Activated T-helper 1 cell treated with anti-CD3 and anti-CD28 coated beads, Interleukin-12 subunit alpha, Interleukin-12 subunit beta, Interleukin-2, Interleukin-4 antibody, amounts not matched to agents 30 ng/mL and 10 ng/mL and 1 ng/mL, durations not matched to agents 14 hours and 24 hours and 36 hours (primary cell): ENCODE measurements around the gene RPS6KB2. TPM values are rescaled to one million over a fixed set of nuclear protein-coding genes. Genes with fewer than 3 reads are reported as not detected.

Source experiments
- DNase-seq: peaks from one replicate; pipeline ENCODE4 v3.0.0; 2021; ENCODE audit warnings: low spot score
- H3K27ac Mint-ChIP-seq: one replicate; pipeline ENCODE4 v1.8.0; 2021; ENCODE audit warnings: mild to moderate bottlenecking, mixed read lengths
- H3K27me3 Mint-ChIP-seq: one replicate; pipeline ENCODE4 v1.8.0; 2022; ENCODE audit warnings: mild to moderate bottlenecking, moderate library complexity, mixed read lengths; ENCODE audit not compliant: insufficient read depth
- H3K36me3 Mint-ChIP-seq: one replicate; pipeline ENCODE4 v1.8.0; 2021; ENCODE audit warnings: low read depth, mixed read lengths
- H3K4me1 Mint-ChIP-seq: one replicate; pipeline ENCODE4 v1.8.0; 2021; ENCODE audit warnings: low read depth, mixed read lengths
- H3K4me3 Mint-ChIP-seq: one replicate; pipeline ENCODE4 v1.8.0; 2021; ENCODE audit warnings: mild to moderate bottlenecking, moderate library complexity, mixed read lengths
- H3K9me3 Mint-ChIP-seq: one replicate; pipeline ENCODE4 v1.8.0; 2021; ENCODE audit warnings: mixed read lengths
- intact Hi-C: fragments of 100-400 bp; cut with micrococcal nuclease; formaldehyde crosslinking; loops from one replicate; pipeline ENCODE4 v1.15.1; 2024
- total RNA-seq: library from RNA; stranded (reverse); gene quantifications from 2 replicates; pipeline ENCODE4 v1.2.3, GENCODE V29; 2022

The RPS6KB2 gene
- total RNA-seq, 1 donor from 2014 or later: 84.1 TPM

DNA sequence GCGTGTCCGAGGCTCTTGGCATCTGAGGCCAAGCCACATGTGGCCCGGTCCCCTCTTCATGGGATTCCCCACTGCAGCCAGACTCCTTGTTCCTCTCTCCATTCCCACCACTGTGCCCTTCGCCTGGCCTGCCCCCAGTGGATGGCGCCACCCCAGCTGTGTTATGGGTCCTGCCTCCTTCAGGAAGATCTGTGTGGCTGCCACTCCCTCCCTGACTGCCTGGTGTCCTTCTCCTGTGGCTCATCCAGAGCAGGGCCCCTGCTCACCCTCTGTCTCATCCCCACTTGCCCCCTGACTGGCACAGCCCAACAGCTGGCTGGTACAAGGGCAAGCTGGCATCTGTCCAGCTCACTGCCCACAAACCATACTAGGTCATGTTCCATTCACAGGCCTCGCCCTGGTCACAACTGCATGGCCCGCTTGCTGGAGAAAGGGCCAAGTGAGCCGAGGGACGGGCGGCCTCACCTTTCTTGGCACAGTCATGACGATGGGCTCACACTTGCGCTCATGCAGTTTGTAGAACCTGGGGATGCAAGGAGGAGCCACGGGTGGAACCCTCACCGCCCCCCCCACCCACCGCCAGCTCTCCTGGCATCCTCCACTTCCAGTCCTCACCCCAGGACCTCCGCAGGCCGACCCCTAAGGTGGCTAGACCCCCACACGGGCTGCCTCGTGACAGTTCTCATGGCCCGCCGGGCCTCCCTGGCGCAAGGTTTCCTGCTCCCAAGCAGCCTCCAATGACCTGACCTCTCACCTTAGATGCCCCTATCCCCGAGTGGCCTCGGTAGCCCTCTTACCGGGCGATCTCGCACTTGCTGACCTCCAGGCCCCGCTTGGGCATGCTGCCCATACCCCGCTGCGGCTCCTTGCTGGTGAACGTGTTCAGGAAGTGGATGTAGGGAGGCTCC, 11.3 kb downstream of the RPS6KB2 start:
- peak overlapping the region; percentile 90 for H3K4me3 Mint-ChIP-seq
- peak overlapping the region; percentile 97 for H3K27ac Mint-ChIP-seq
- no peaks in the 10 kb centered on the region for H3K27me3 Mint-ChIP-seq
- DNase-seq: peak; percentile 31
- H3K36me3 Mint-ChIP-seq: peaks cover 21% of the 10 kb centered on the region
- H3K4me1 Mint-ChIP-seq: peaks cover 33% of the 10 kb centered on the region
- intact Hi-C loops: loop anchor here (2.0 kb wide), 2 partner anchors 19 to 29 kb away; partner anchors contain the start of gene TMEM134
- H3K9me3 Mint-ChIP-seq: no peaks in the 10 kb centered on the region

DNA sequence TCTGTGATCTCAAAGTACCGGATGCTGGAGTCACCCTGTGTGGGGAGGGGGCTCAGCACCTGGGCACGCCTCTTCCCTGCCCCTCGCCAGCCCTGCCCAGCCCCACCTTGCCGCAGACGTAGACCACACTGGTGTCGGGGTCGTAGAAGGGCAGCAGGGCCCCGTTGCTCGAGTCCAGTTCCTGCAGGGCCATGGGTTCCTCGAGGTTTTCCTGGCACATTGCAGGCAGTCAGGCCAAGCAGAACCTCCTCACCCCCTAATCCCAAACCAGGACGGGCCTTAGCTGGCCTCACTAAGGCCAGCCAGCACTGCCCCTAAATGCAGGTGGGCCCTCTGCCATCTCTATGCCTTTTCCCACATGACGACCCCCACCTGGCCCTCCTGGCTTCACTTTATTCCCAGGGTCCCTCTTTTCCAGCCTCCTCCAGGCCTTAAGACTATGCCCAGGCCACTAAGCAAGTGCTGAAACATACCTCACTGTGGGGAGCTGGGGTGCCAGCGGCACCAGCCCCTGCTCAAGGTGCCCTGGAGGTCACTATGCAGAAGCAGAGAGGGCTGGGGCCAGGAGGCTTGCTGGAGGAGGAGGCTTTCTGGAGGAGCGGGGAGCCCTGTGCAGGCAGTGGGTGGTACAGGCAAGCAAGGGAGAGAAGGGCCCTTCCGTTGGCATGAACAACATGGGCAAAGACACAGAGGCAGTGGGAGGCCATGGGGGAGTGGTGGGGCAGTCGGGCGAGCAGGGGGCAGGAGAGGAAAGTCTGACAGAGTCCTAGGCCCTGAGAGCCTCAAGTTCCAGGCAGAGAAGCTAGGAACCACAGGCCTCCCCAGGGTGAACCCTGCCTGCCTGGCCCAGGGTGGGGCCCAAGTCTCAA, 12.2 kb downstream of the RPS6KB2 start:
- DNase-seq: no peak
- peak overlapping the region; percentile 97 for H3K27ac Mint-ChIP-seq
- H3K9me3 Mint-ChIP-seq: no peaks in the 10 kb centered on the region
- H3K4me1 Mint-ChIP-seq: peaks cover 39% of the 10 kb centered on the region
- H3K4me3 Mint-ChIP-seq: peak overlapping the region; percentile 90
- intact Hi-C loops: no loop called here
- no peaks in the 10 kb centered on the region for H3K27me3 Mint-ChIP-seq
- H3K36me3 Mint-ChIP-seq: peaks cover 17% of the 10 kb centered on the region

DNA sequence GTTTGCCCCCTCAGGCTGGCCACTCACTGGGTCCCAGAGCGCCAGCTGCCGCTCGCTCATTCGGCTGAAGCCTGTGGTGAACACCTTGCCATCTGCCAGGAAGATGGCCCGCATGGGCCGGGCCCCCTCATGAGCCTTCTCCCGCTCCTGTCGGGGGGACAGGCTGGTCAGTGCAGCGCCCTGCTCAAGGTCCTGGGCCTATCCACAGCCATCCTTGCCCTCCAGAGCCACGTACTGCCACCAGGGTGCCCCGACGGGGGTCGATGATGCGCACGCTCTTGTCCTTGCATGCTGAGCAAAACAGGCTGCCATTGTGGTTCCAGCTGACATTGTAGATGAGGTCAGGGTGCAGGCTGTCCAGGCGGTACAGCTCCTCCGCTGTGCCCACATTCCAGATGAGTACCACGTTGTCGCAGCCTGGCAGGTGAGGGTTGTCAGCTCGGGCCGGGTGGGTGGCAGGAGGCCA, 12.8 kb downstream of the RPS6KB2 start:
- Mint-ChIP-seq H3K4me1 (peaks cover 45% of the 10 kb centered on the region), H3K36me3 (peaks cover 16% of the 10 kb centered on the region), H3K27ac (peak overlapping the region; percentile 97), H3K4me3 (no peak overlapping the region), H3K9me3 (no peaks in the 10 kb centered on the region), H3K27me3 (no peaks in the 10 kb centered on the region)
- intact Hi-C loops: no loop called here
- no peak for DNase-seq

DNA sequence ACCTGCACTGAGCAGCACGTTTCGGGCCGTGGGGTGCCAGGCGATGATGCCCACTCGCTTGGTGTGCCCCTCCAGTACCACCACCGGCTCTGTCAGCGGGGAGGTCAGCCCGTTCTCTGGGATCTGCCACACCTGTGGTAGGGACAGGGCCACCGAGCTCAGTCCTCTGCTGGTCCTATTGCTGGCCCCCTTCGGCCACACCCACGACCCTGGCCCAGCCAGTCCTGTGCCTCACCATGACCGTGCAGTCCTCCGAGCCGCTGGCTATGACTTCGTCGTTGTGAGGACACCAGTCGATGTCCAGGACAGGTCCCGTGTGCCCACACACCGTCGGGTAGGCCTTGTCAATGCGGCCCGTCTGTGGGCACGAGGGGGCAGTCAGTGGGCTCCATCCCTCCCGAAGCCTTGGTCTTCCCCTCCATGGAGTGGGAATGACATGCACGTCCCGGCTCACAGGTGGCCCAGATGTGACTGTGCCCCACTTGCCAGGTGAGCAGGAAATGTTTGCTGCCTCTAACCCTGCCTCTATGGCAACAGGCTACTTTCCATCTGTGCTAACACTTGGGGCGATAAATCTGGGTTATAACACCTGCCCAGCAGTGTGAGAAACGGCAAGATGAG, 13.5 kb downstream of the RPS6KB2 start:
- Mint-ChIP-seq H3K9me3 (no peaks in the 10 kb centered on the region), H3K4me1 (peaks cover 47% of the 10 kb centered on the region), H3K4me3 (peak overlapping the region; percentile 75), H3K36me3 (peaks cover 12% of the 10 kb centered on the region), H3K27me3 (no peaks in the 10 kb centered on the region), H3K27ac (peak overlapping the region; percentile 77)
- intact Hi-C loops: no loop called here
- DNase-seq: no peak

DNA sequence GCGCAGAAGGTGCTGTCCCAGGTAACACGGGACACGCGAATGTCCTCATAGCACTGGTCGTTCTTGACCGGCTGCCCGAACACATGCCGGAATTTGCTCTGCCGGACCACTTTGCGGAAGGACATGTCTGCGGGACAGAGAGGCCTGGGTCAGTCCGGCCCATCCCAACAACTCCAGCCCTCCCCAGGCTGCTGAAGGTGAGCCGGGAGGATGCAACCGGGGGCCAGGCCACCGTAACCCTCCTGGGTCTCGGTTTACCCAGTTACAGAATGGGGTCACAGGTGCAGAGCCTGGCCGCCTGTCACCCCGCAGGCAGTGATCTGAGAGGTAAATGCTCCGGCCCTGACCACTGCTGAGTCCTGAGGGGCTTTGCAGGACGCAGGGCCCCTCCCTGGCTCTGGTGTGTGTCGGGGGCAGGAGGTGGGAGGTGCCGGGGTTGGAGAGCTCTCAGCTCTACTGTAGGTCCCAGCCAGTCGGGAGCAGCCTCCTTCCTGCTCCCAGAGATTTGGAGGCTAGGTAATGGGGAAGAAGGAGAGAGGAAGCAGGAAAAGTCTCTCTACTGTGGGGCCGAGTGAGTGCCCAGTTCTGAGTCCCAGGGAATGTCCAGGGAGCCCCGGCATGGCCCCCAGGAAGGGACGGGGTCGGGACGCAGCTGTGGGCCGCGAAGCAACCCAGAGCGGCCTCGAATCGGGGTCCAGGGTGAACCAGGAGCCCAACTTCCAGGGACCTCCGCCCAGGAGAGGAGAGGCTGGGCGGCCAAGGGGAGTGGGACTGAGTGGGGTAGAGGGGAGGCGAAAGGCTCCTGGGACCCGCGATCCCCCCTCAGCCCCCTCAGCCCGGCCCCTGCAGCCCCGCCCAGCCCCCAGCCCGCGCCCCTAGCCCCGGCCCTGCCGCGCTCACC, 14.5 kb downstream of the RPS6KB2 start:
- Mint-ChIP-seq H3K27me3 (no peaks in the 10 kb centered on the region), H3K4me3 (peak overlapping the region; percentile 75), H3K9me3 (no peaks in the 10 kb centered on the region), H3K4me1 (peaks cover 52% of the 10 kb centered on the region), H3K36me3 (peaks cover 10% of the 10 kb centered on the region), H3K27ac (peak overlapping the region; percentile 77)
- intact Hi-C loops: loop anchor here (1.0 kb wide), 1 partner anchor 27 kb away; the partner anchor contains the start of gene TMEM134
- no peak for DNase-seq

DNA sequence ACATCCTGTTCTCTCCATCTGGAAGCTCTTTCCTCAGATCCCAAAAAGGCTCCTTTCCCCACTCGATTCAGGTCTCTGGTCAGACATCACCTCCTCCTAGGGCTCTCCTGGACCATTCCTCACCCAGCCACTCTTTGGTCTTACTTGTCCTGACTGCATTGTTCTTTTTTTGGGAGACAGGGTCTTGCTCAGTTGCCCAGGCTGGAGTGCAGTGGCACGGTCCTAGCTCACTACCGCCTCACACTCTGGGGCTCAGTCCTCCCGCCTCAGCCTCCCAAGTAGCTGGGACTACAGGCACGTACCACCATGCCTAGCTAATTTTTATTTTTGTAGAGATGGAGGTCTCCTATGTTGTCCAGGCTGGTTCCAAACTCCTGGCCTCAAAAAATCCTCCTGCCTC, 17.2 kb downstream of the RPS6KB2 start:
- Mint-ChIP-seq H3K4me3 (peak overlapping the region; percentile 78), H3K36me3 (no peaks in the 10 kb centered on the region), H3K9me3 (no peaks in the 10 kb centered on the region), H3K27me3 (peaks cover 3% of the 10 kb centered on the region), H3K4me1 (peaks cover 40% of the 10 kb centered on the region), H3K27ac (peak overlapping the region; percentile 91)
- intact Hi-C loops: no loop called here
- DNase-seq: no peak

DNA sequence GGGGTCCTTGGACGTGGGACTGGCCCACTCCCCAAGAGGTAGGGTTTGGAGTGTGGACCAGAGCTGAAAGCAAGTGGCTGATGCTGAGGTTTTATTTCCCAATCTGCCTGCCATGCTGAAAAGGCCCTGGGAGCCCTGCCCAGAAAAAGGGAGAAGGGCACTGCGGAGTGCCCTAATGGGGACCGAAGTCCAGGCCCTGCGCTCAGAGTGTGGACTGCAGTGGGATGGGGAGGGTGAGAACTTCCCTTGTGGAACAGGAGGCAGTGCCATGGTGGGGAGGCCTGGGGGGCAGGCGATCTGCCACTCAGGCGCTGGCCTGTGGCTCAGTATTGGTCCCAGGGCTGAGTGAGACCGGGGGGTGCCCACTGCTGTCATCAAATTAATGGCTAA, 19.9 kb downstream of the RPS6KB2 start:
- intact Hi-C loops: no loop called here
- H3K36me3 Mint-ChIP-seq: no peaks in the 10 kb centered on the region
- no peak for DNase-seq
- peaks cover 3% of the 10 kb centered on the region for H3K27me3 Mint-ChIP-seq
- H3K27ac Mint-ChIP-seq: no peak overlapping the region
- no peak overlapping the region for H3K4me3 Mint-ChIP-seq
- peaks cover 32% of the 10 kb centered on the region for H3K4me1 Mint-ChIP-seq
- H3K9me3 Mint-ChIP-seq: no peaks in the 10 kb centered on the region

DNA sequence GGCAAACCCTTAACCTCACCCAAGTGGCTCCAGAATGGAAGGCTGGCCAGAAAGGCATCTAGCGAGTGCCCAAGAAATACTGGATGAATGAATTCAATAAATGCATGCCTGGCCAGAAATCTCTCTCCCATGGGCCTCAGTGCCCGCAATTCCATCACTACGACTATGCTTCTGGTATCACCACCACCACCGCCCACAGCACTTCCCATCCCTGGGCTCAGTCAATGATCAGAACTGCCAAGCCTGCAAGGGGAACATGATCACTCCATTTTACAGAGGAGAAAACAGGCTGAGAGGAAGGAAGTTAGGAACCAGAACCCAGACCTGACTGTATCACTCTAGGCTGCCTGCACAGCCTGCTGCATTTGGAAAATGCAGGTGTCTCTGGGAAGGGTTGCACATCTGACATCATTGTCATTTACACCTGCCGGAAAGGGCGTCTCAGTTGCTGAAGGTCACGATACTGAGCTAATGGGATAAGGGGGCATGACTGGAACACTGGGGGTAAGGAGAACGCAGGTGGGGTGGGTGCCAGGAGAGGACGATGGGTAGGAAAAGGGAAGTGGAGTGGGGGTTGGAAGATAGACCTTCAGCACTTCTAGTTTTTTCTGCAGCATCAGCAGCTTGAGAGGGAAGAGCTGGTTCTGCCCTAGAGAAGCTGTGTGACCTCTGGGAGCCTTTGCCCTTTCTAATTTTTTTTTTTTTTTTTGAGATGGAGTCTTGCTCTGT, 21.0 kb downstream of the RPS6KB2 start:
- peaks cover 32% of the 10 kb centered on the region for H3K4me1 Mint-ChIP-seq
- intact Hi-C loops: no loop called here
- H3K27ac Mint-ChIP-seq: no peak overlapping the region
- H3K9me3 Mint-ChIP-seq: no peaks in the 10 kb centered on the region
- no peak for DNase-seq
- no peak overlapping the region for H3K4me3 Mint-ChIP-seq
- H3K36me3 Mint-ChIP-seq: no peaks in the 10 kb centered on the region
- peaks cover 3% of the 10 kb centered on the region for H3K27me3 Mint-ChIP-seq

DNA sequence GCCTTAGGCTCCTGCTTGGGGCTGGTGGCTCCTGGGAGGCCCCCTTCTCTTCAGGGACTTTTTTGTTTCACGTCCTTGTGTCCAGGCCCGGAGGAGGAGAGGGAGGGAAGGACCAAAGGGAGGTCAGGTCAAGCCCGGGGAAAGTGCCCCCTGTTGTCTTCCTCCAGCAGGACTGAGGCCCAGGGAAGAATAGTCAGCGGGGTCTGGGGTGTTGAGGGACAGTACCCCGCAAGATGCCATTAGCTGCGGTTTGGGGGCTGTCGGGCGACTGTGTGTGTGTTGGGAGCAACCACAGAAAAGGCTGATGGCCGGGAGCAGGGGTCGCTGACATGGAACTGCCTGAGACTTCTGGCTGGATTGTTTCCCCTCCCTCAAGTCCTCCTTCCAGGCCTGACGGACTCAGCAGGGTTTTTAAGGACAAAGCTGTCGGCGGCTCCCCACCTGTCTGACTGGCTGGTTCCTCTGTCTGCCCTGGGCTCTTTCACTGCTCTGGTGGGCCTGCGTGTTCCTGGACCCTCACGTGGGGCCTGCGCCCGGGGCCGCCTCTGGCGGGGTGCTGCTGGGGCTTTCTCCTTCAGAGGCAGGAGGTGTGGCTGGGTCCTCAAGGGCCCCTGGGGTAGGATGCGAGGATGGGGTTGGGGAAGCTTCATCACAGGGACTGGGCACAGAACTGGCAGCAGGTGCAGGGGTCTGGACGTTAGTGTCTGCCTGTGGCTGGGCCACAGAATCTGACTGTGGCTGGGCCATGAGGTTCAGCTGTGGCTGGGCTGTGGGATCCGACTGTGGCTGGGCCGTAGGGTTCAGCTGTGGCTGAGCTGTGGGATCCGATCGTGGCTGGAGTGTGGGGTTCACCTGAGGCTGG, 22.7 kb downstream of the RPS6KB2 start:
- DNase-seq: no peak
- Mint-ChIP-seq H3K9me3 (no peaks in the 10 kb centered on the region), H3K4me3 (no peak overlapping the region), H3K4me1 (peaks cover 17% of the 10 kb centered on the region), H3K27me3 (peaks cover 3% of the 10 kb centered on the region), H3K36me3 (no peaks in the 10 kb centered on the region), H3K27ac (peak overlapping the region; percentile 7)
- intact Hi-C loops: no loop called here

DNA sequence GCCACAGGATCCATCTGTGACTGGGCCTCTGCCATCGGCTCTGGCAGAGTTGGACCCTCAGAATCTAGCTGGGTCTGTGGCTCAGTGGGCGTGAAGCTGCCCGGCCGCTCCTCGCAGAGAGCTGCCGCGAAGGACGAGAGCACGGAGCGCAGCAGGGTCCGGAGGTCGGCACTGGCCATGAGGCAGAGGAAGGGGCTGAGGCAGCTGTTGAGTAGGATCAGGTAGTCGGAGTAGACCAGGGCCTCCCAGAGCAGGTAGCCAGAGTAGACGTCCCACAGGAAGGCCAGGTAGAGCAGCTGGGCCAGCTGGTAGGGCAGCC, 23.3 kb downstream of the RPS6KB2 start:
- H3K4me3 Mint-ChIP-seq: no peak overlapping the region
- no peak overlapping the region for H3K27ac Mint-ChIP-seq
- H3K36me3 Mint-ChIP-seq: no peaks in the 10 kb centered on the region
- no peak for DNase-seq
- peaks cover 3% of the 10 kb centered on the region for H3K27me3 Mint-ChIP-seq
- H3K9me3 Mint-ChIP-seq: no peaks in the 10 kb centered on the region
- intact Hi-C loops: no loop called here
- H3K4me1 Mint-ChIP-seq: peaks cover 14% of the 10 kb centered on the region
